Neuronal stem cell (in vitro differentiated cells): ENCODE results near the gene FAM43B.

Experiments
- DNase-seq: peaks from one replicate; pipeline ENCODE4 v3.0.0-alpha.2; 2013; ENCODE audit warnings: low spot score
- H2AFZ ChIP-seq: one replicate; pipeline ENCODE4 v1.6.1; 2013; ENCODE audit warnings: mild to moderate bottlenecking, low read length, inconsistent platforms
- H2AK5ac ChIP-seq: 2 replicates; pipeline ENCODE4 v1.6.1; 2013; ENCODE audit warnings: low read depth, mild to moderate bottlenecking, inconsistent platforms, low read length, moderate library complexity, mixed read lengths
- H2BK120ac ChIP-seq: 2 replicates; pipeline ENCODE4 v1.6.1; 2013; ENCODE audit warnings: low read depth, mild to moderate bottlenecking, inconsistent platforms, low read length, moderate library complexity, mixed read lengths
- H2BK12ac ChIP-seq: one replicate; pipeline ENCODE4 v1.6.1; 2013; ENCODE audit warnings: low read length, inconsistent platforms
- H2BK15ac ChIP-seq: 2 replicates; pipeline ENCODE4 v1.6.1; 2013; ENCODE audit warnings: mild to moderate bottlenecking, low read length, inconsistent platforms, mixed read lengths
- H2BK5ac ChIP-seq: one replicate; pipeline ENCODE4 v1.6.1; 2013; ENCODE audit warnings: inconsistent platforms, mild to moderate bottlenecking, low read length, moderate library complexity
- H3K14ac ChIP-seq: one replicate; pipeline ENCODE4 v1.6.1; 2013; ENCODE audit warnings: low read length, inconsistent platforms
- H3K18ac ChIP-seq: 2 replicates; pipeline ENCODE4 v1.6.1; 2013; ENCODE audit warnings: low read length, inconsistent platforms
- H3K23ac ChIP-seq: 2 replicates; pipeline ENCODE4 v1.6.1; 2013; ENCODE audit warnings: low read depth, mild to moderate bottlenecking, mixed read lengths, low read length, inconsistent platforms; ENCODE audit not compliant: poor library complexity
- H3K27ac ChIP-seq: replicated peaks from 3 replicates; pipeline ENCODE4 v1.5.1; 2013; ENCODE audit warnings: low read length, inconsistent platforms
- H3K27me3 ChIP-seq, 3 experiments: 2 replicates each; pipeline ENCODE4 v1.6.1; 2013; ENCODE audit warnings: low read length in 3 of 3, mild to moderate bottlenecking in 2 of 3, inconsistent platforms in 1 of 3, low read depth in 1 of 3, mixed read lengths in 1 of 3, moderate library complexity in 1 of 3; ENCODE audit not compliant: control insufficient read depth in 3 of 3, insufficient read depth in 3 of 3
- H3K36me3 ChIP-seq, 2 donors: replicated peaks in 1 of 2; 2 replicates each; pipeline ENCODE4 v1.6.1; 2013; ENCODE audit warnings: low read length in 2 of 2; ENCODE audit not compliant: control insufficient read depth in 2 of 2, insufficient read depth in 2 of 2
- H3K4ac ChIP-seq: 2 replicates; pipeline ENCODE4 v1.6.1; 2013; ENCODE audit warnings: inconsistent platforms, mild to moderate bottlenecking, low read length, moderate library complexity
- H3K4me1 ChIP-seq, 2 donors: 1 replicate in 1 of 2; 2 replicates in 1 of 2; pipeline ENCODE4 v1.6.1; 2013; ENCODE audit warnings: low read length in 2 of 2, low read depth in 1 of 2; ENCODE audit not compliant: control insufficient read depth in 2 of 2, insufficient read depth in 1 of 2
- H3K4me2 ChIP-seq: one replicate; pipeline ENCODE4 v1.6.1; 2013; ENCODE audit warnings: mild to moderate bottlenecking, low read length, inconsistent platforms; ENCODE audit not compliant: insufficient read depth, poor library complexity, severe bottlenecking
- H3K4me3 ChIP-seq, 2 donors: 2 replicates each; pipeline ENCODE4 v1.5.1; 2013; ENCODE audit warnings: low read length in 2 of 2, mild to moderate bottlenecking in 2 of 2, inconsistent platforms in 1 of 2, moderate library complexity in 1 of 2
- H3K79me1 ChIP-seq: one replicate; pipeline ENCODE4 v1.6.1; 2013; ENCODE audit warnings: low read depth, mild to moderate bottlenecking, inconsistent platforms, low read length, moderate library complexity
- H3K9ac ChIP-seq: one replicate; pipeline ENCODE4 v1.6.1; 2013; ENCODE audit warnings: mild to moderate bottlenecking, low read depth, low read length, inconsistent platforms; ENCODE audit not compliant: poor library complexity
- H3K9me3 ChIP-seq, 2 donors: replicated peaks in 1 of 2; 2 replicates each; pipeline versions ENCODE3 to v1.6.1; 2013; ENCODE audit warnings: low read length in 2 of 2, mild to moderate bottlenecking in 2 of 2, inconsistent platforms in 1 of 2, low read depth in 1 of 2, mixed read lengths in 1 of 2, moderate library complexity in 1 of 2; ENCODE audit not compliant: control insufficient read depth in 2 of 2, insufficient read depth in 1 of 2
- H4K8ac ChIP-seq: one replicate; pipeline ENCODE4 v1.6.1; 2013; ENCODE audit warnings: low read depth, mild to moderate bottlenecking, inconsistent platforms, low read length, moderate library complexity
- H4K91ac ChIP-seq: one replicate; pipeline ENCODE4 v1.6.1; 2013; ENCODE audit warnings: low read length, low read depth, mild to moderate bottlenecking, inconsistent platforms; ENCODE audit not compliant: poor library complexity
- WGBS, 2 donors: extraction: QIAGEN DNeasy Blood & Tissue Kit; methylation state at CpG; one replicate each; pipeline ENCODE4 v1.1.7; 2013; ENCODE audit warnings: missing lambda C conversion rate in 2 of 2, mixed read lengths in 1 of 2; ENCODE audit not compliant: insufficient read length in 2 of 2, insufficient replicate concordance in 1 of 2; ENCODE audit errors: extremely low coverage in 2 of 2; 5-methylcytosine and 5-hydroxymethylcytosine counted together

The FAM43B gene

DNA sequence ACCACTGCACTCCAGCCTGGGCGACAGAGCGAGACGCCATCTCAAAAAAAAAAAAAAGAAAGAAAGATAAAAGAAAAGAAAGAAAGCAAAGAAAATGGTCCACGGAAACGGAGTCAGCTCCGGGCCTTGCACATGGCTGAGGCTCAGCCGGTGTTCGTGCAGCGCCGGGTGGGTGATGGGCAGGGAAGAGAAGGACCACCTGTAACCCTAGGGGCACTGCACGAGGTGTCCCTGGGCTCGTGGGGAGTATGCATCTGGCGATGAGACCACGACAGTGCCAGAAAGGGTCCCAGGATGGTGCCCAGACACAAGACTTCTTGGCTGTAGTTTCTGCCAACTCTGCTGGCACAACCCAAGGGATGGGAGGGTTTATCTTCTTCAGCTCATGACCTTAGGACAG, 42.4 kb downstream of the FAM43B start:
- Histone ChIP-seq H3K27ac (no peak overlapping the region), H3K4me2 (no peak overlapping the region), H3K14ac (no peak overlapping the region), H3K27me3 (peaks cover 0 to 31% (median 0%) of the 10 kb centered on the region in 3 experiments), H4K91ac (no peak overlapping the region), H2BK12ac (no peak overlapping the region), H2BK15ac (no peak overlapping the region), H3K9me3 (no peaks in the 10 kb centered on the region), H3K4me1 (peaks cover 0 to 4% of the 10 kb centered on the region in 2 donors), H3K18ac (no peak overlapping the region), H2AFZ (no peak overlapping the region), H3K4ac (no peak overlapping the region), H2BK120ac (no peak overlapping the region), H4K8ac (no peak overlapping the region), H3K23ac (no peak overlapping the region), H2BK5ac (no peak overlapping the region), H3K9ac (no peak overlapping the region), H2AK5ac (no peak overlapping the region), H3K79me1 (peaks cover 2% of the 10 kb centered on the region), H3K4me3 (no peak overlapping the region), H3K36me3 (no peaks in the 10 kb centered on the region)
- DNase-seq, result no peak
- no CpG with 5 or more reads among the region's 14 CpGs for WGBS, 2 donors

DNA sequence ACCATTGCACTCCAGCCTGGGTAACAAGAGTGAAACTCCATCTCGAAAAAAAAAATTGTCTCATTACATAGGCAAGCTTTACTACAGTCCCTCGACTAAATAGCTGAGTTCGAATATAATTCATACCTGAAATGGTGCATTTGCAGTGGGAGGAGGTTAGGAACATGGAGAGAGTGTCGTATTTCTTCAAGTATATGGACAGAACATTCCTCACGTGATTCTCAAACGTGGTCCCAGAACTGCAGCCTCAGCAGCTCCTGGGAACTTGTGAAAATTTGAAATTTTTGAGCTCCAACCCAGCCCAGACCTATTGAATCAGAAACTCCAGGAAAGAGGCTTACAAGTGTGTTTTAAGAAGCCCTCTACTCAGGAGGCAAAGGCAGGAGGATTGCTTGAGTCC, 43.7 kb downstream of the FAM43B start:
- no peak for DNase-seq
- Histone ChIP-seq H2BK120ac (no peak overlapping the region), H3K79me1 (peaks cover 2% of the 10 kb centered on the region), H3K23ac (no peak overlapping the region), H3K4me2 (no peak overlapping the region), H3K27me3 (peaks cover 0 to 21% (median 0%) of the 10 kb centered on the region in 3 experiments), H3K4me3 (no peak overlapping the region), H2BK5ac (no peak overlapping the region), H4K91ac (no peak overlapping the region), H2BK15ac (no peak overlapping the region), H2BK12ac (no peak overlapping the region), H3K14ac (no peak overlapping the region), H3K36me3 (no peaks in the 10 kb centered on the region), H2AFZ (no peak overlapping the region), H2AK5ac (no peak overlapping the region), H4K8ac (no peak overlapping the region), H3K9ac (no peak overlapping the region), H3K4ac (no peak overlapping the region), H3K18ac (no peak overlapping the region), H3K4me1 (no peaks in the 10 kb centered on the region), H3K9me3 (no peaks in the 10 kb centered on the region), H3K27ac (no peak overlapping the region)
- no CpG with 5 or more reads among the region's 6 CpGs for WGBS, 2 donors

DNA sequence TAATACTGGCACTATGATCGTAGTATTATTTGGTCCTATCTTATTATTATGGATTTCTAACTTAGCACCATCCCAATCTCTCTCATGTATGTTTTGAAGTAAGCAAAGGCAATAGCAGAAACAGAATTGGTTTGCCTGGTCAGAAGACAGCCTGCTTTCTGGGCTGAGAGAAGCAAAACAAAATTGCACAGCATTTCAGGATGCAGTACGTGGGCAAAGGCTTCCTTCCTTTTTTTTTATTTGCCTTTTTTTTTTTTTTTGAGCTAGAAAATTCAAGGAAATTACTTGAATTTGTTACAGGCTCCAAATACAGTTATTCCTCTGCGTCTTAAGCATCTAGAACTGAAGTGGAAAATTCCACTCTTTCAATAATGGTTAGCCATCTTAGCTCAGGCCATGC, 45.3 kb downstream of the FAM43B start:
- no CpG with 5 or more reads among the region's 3 CpGs for WGBS, 2 donors
- H3K27ac ChIP-seq, result no peak overlapping the region
- no peak overlapping the region for H4K8ac ChIP-seq

DNA sequence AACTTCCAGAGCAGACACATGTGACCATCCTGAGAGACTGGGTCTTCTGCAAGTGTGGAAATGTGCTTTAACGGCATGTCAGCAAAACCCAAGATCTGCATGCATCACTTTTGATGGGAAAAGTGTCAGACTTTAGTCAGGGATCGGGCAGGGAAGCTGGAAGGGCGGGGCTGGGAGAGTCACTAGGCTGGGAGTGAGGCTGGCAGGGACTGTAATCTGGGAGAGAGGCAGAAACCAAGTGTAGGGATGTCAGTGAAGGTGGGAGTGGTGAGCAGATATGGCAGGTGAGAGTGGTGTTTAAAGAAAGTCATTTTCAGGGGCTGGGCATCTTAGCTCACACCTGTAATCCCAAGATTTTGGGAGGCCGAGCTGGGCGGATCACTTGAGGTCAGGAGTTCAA, 47.8 kb downstream of the FAM43B start:
- Histone ChIP-seq H2AK5ac (no peak overlapping the region), H3K27me3 (peaks cover 0 to 8% (median 0%) of the 10 kb centered on the region in 3 experiments), H2BK12ac (no peak overlapping the region), H4K91ac (no peak overlapping the region), H3K9me3 (no peaks in the 10 kb centered on the region), H3K4me3 (no peak overlapping the region), H3K79me1 (no peaks in the 10 kb centered on the region), H3K27ac (no peak overlapping the region), H3K4me1 (no peaks in the 10 kb centered on the region), H3K4me2 (no peak overlapping the region), H3K23ac (no peak overlapping the region), H2AFZ (no peak overlapping the region), H3K9ac (no peak overlapping the region), H2BK5ac (no peak overlapping the region), H3K18ac (peak overlapping the region; percentile 35), H4K8ac (no peak overlapping the region), H3K4ac (no peak overlapping the region), H3K36me3 (no peaks in the 10 kb centered on the region), H2BK15ac (no peak overlapping the region), H2BK120ac (no peak overlapping the region), H3K14ac (no peak overlapping the region)
- WGBS, 2 donors, result no CpG with 5 or more reads among the region's 5 CpGs
- DNase-seq, result no peak

More for the DNA sequence above, 45.3 kb downstream of the FAM43B start:
- H3K9ac ChIP-seq, result no peak overlapping the region
- H2BK15ac ChIP-seq, result no peak overlapping the region
- no peak overlapping the region for H3K4me3 ChIP-seq
- H3K4me1 ChIP-seq, result no peaks in the 10 kb centered on the region
- H3K9me3 ChIP-seq, result no peaks in the 10 kb centered on the region
- no peak overlapping the region for H2BK120ac ChIP-seq
- peaks cover 0 to 17% (median 0%) of the 10 kb centered on the region in 3 experiments for H3K27me3 ChIP-seq
- no peak overlapping the region for H2AK5ac ChIP-seq
- no peak overlapping the region for H3K4ac ChIP-seq
- no peak overlapping the region for H4K91ac ChIP-seq
- no peak overlapping the region for H2AFZ ChIP-seq
- peaks cover 2% of the 10 kb centered on the region for H3K79me1 ChIP-seq
- H2BK5ac ChIP-seq, result no peak overlapping the region
- H3K4me2 ChIP-seq, result no peak overlapping the region
- H3K36me3 ChIP-seq, result no peaks in the 10 kb centered on the region
- H3K14ac ChIP-seq, result no peak overlapping the region
- H3K18ac ChIP-seq, result no peak overlapping the region
- no peak overlapping the region for H3K23ac ChIP-seq
- no peak for DNase-seq
- no peak overlapping the region for H2BK12ac ChIP-seq
